ENCODE measurements around the gene COMMD3. TPM values are rescaled to one million over a fixed set of nuclear protein-coding genes. Genes with fewer than 3 reads are reported as not detected.

Gene COMMD3
- total RNA-seq, 1 donor from 2014 or later, result 44.8 TPM

GRCh38 chr10:22332116-22332692 lies 16.0 kb downstream of the COMMD3 start:
- no peak overlapping the region for H3K4me3 ChIP-seq
- peaks cover 9% of the 10 kb centered on the region for H3K4me1 ChIP-seq
- H3K36me3 ChIP-seq, result peaks cover 27% of the 10 kb centered on the region
- no peaks in the 10 kb centered on the region for H3K9me3 ChIP-seq
- H3K27me3 ChIP-seq, result peaks cover 35% of the 10 kb centered on the region
- ATAC-seq, result no peak
- intact Hi-C loops (cut with DNase I), result no loop called here
- H3K27ac ChIP-seq, result no peak overlapping the region
- DNase-seq, result no peak
- no peak for TF ChIP-seq CTCF (IDR thresholded peaks at IDR 0.05)

GRCh38 chr10:22333167-22333974 lies 17.2 kb downstream of the COMMD3 start:
- DNase-seq (no peak), ATAC-seq (no peak)
- Histone ChIP-seq H3K4me1 (peaks cover 9% of the 10 kb centered on the region), H3K9me3 (no peaks in the 10 kb centered on the region), H3K4me3 (peak overlapping the region; percentile 2), H3K36me3 (peaks cover 23% of the 10 kb centered on the region), H3K27me3 (peaks cover 47% of the 10 kb centered on the region), H3K27ac (peak overlapping the region; percentile 1)
- no peak for TF ChIP-seq CTCF (IDR thresholded peaks at IDR 0.05)
- intact Hi-C loops (cut with DNase I), result no loop called here

GRCh38 chr10:22333975-22334282 lies 17.7 kb downstream of the COMMD3 start:
- Histone ChIP-seq H3K4me1 (peaks cover 9% of the 10 kb centered on the region), H3K9me3 (no peaks in the 10 kb centered on the region), H3K4me3 (no peak overlapping the region), H3K36me3 (peaks cover 17% of the 10 kb centered on the region), H3K27ac (no peak overlapping the region), H3K27me3 (peaks cover 52% of the 10 kb centered on the region)
- ATAC-seq (no peak), DNase-seq (no peak)
- TF ChIP-seq CTCF (IDR thresholded peaks at IDR 0.05), result no peak
- intact Hi-C loops (cut with DNase I), result no loop called here

- Histone ChIP-seq H3K9me3 (no peaks in the 10 kb centered on the region), H3K4me3 (peak overlapping the region; percentile 50), H3K27me3 (peaks cover 59% of the 10 kb centered on the region), H3K4me1 (peaks cover 9% of the 10 kb centered on the region), H3K27ac (no peak overlapping the region), H3K36me3 (peaks cover 11% of the 10 kb centered on the region)
- intact Hi-C loops (cut with DNase I), result no loop called here
- ATAC-seq (peak; percentile 31), DNase-seq (no peak)
- no peak for TF ChIP-seq CTCF (IDR thresholded peaks at IDR 0.05)
These were observed 18.4 kb downstream of the COMMD3 start for GRCh38 chr10:22334414-22335172.

GRCh38 chr10:22335173-22335933 lies 19.2 kb downstream of the COMMD3 start:
- no peak for TF ChIP-seq CTCF (IDR thresholded peaks at IDR 0.05)
- ATAC-seq, result peak; percentile 67
- peaks cover 60% of the 10 kb centered on the region for H3K27me3 ChIP-seq
- no peak overlapping the region for H3K27ac ChIP-seq
- intact Hi-C loops (cut with DNase I), result no loop called here
- H3K9me3 ChIP-seq, result no peaks in the 10 kb centered on the region
- peaks cover 3% of the 10 kb centered on the region for H3K36me3 ChIP-seq
- DNase-seq, result peak; percentile 76
- H3K4me1 ChIP-seq, result peaks cover 13% of the 10 kb centered on the region
- peak overlapping the region; percentile 50 for H3K4me3 ChIP-seq

All from upper lobe of right lung (tissue), 1 donor.